NB4 (cell line): ENCODE data around the gene KLHL17.

ENCODE experiments used
- DNase-seq: peaks from one replicate; pipeline ENCODE4 v3.0.0; 2010; ENCODE audit warnings: low read depth
- H3K4me3 ChIP-seq: one replicate; pipeline ENCODE4 v1.5.1; 2011; ENCODE audit warnings: mild to moderate bottlenecking, low read depth, low read length, moderate library complexity
- CTCF ChIP-seq: IDR thresholded peaks from one replicate; pipeline ENCODE4 v1.5.1; 2012; ENCODE audit warnings: low read depth, low read length
- MYC ChIP-seq: IDR thresholded peaks from 2 replicates; pipeline ENCODE4 v1.6.1; 2011; ENCODE audit warnings: low read depth, low read length
- POLR2A ChIP-seq: IDR thresholded peaks from 2 replicates; pipeline ENCODE4 v1.6.1; 2011; ENCODE audit warnings: mild to moderate bottlenecking; ENCODE audit not compliant: insufficient read length; ENCODE audit errors: extremely low read depth
- TF ChIP-seq, protein P1 (sequence below): IDR thresholded peaks from 2 replicates; pipeline ENCODE4 v1.6.1; 2011; ENCODE audit warnings: low read depth, low read length

The KLHL17 gene

DNA sequence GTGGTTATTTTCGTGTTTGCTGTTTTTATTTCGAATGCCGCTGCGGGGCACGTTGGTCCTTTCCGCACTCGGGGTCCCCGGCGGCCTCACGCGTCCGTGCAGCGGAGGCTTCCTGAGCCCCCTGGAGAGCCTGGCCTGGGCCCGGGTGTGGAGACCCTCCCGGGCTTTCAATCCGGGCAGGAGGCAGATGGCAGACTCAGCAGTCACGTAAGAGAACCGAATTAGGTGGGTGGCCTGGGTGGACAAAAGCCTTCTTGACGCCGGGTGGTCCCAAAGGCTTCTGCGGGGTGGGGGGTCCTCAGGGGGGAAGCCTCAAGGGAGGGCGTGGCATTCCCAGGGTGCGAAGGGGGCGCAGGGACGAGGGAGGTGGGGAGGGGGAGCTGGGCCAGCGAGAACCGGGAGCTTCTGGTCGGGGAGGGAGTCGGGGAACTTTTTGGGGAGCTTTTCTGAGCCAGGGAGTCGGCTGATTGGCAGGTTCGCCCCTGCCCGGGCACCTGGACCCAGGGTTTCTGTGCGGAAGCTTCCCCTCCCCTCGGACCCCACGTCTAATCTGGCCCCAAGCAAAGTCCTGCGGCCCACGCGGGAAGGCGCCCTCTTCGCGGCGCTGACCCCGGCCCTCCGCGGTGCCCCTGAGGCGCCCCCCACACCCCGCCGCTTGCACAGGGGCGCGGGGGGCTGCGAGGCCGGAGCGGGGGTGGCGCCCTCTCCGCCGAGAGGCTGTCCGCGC is 40.8 kb downstream of the KLHL17 start:
- no peak for DNase-seq
- no peak for TF ChIP-seq CTCF
- TF ChIP-seq MYC, result no peak
- TF ChIP-seq, protein P1, sequence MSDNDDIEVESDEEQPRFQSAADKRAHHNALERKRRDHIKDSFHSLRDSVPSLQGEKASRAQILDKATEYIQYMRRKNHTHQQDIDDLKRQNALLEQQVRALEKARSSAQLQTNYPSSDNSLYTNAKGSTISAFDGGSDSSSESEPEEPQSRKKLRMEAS, result no peak
- no peak for TF ChIP-seq POLR2A
- no peak overlapping the region for H3K4me3 ChIP-seq

DNA sequence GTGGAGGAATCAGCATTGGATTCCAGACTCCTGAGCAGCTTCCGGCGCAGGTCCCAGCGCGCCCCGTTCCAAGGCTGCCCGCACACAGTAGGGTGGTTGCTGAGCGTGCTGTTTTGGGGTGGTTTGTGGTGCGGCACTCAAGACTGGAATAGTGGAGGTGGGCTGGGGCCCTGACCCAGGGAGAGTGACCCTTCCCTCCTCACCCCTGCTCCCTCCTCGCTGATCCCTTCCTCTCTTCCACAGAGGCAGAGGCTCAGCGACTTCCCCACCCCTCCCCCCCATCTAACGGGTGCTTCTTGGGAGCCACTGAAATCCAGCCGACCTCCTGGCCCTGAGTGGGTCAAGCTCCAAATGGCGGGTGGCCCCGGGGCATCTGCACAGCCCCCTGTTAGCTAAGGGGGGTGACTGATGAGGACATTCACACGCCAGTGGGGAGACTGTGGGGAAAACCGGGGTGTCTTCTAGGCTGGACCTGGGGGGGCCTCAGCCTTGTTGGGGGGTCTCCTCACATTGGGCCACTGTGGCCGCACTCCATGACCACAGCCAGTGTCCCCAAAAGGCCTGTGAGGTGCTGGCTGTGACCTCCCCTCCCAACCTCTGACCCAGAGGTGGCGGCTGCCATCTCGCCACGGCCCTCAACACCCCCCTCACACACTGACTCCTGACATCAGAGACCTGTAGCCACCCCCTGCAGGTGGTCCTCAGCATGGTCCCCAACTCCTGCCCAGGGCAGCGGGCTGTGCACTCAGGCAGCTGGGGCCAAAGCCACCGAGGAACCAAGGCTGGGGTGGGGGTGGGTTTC is 43.4 kb downstream of the KLHL17 start:
- no peak for DNase-seq
- TF ChIP-seq, protein P1, result no peak
- no peak for TF ChIP-seq CTCF
- TF ChIP-seq POLR2A, result no peak
- TF ChIP-seq MYC, result no peak
- no peak overlapping the region for H3K4me3 ChIP-seq

DNA sequence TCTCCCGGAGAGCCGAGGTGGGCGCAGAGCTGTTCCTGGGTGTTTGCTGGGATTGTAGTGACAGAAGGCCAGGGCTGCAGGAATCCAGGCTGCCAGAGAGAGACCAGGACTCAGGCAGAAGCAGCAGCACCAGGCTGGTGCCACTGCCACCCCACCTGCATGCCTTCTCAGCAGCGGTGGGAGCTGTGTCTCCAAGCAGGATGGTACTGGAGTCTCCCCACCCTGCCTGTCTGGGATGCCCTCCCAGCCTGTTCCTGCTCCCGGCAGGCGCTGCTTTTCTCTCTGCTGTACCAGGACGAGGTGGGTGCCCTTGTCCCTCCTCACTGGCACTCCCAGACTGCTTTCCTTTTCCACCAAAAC is 44.0 kb downstream of the KLHL17 start:
- no peak for DNase-seq
- TF ChIP-seq MYC (no peak), POLR2A (no peak)
- TF ChIP-seq, protein P1, result no peak
- H3K4me3 ChIP-seq, result no peak overlapping the region

DNA sequence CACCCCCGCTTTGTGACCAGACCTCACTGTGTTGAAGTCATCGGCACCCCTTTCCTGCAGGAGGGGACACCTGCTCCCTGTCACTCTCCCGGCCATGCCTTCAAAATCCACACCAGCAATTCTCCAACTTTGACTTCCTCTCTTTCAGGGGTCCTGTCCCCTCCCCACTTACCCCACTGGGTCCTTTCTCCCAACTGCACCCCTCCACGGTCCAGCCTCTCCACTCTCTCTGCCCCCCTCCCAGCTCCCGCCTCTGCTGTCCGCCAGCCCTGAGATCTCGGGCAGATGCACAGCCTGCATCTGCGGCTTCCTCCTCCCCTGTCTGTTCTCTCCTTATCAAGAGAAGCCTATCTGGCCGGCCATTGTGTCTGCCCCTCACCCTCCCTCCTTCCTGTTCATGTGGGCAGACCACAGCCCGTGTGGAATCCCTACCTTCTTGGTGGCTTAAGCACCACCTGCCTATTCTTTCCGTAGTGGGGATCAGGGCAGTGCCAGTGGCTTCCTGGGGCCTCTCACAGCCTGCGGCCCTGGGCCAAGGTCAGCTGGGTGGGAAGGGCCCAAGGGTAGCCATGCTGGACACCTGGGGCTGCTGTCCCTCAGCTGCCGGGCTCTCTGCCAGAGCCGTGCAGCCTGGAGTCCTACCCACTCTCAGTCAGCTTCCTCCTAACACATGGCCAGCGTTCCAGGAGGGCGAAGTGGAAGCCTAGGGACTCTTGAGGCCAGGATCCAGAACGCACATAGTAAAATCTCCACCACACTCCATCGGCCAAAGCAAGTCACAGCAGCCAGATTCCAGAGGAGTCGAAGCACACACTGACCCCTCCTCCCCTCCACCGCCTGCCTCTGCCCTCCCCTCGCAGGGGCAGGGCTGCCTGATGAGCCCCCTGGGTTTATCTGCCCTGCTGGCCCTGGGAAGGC is 44.7 kb downstream of the KLHL17 start:
- peak; percentile 63 for DNase-seq
- TF ChIP-seq POLR2A (no peak), MYC (no peak), CTCF (no peak)
- TF ChIP-seq, protein P1, result no peak
- H3K4me3 ChIP-seq, result no peak overlapping the region

DNA sequence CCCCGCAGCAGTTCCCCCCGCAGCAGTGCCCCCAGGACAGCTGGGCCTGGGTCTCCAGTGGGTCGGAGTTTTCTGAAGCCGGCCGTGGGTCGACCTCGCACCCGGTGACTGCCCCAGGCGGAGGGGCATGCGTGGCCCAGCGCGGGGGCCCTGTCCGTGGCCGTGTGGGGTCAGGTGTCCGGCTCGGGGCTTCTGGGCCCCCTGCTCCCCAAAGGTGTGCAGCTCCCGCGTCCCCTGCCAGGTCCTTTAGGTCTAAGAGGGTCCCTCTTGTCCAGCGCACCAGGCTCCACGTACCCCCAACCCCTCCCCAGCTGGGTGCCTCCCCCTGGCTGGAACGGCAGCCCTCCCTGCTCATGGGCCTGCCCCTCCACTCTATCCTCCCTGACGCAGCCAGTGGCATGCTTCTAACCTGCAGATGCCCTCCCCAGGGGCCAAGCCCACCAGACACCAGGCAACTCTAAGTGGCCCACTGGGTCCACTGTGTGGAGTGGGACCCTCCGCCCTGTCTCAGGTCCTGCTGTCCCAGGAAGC is 45.5 kb downstream of the KLHL17 start:
- H3K4me3 ChIP-seq, result no peak overlapping the region
- TF ChIP-seq POLR2A (no peak), CTCF (no peak), MYC (no peak)
- TF ChIP-seq, protein P1, result no peak
- DNase-seq, result no peak
